Measurements from ENCODE around the gene PHLDA1. TPM values are rescaled to one million over a fixed set of nuclear protein-coding genes. Genes with fewer than 3 reads are reported as not detected.

PHLDA1 gene
- polyA plus RNA-seq, 1 donor (not counting 4 experiments of a cell fraction or from before 2014, with no cell fraction given): 144 TPM

DNA sequence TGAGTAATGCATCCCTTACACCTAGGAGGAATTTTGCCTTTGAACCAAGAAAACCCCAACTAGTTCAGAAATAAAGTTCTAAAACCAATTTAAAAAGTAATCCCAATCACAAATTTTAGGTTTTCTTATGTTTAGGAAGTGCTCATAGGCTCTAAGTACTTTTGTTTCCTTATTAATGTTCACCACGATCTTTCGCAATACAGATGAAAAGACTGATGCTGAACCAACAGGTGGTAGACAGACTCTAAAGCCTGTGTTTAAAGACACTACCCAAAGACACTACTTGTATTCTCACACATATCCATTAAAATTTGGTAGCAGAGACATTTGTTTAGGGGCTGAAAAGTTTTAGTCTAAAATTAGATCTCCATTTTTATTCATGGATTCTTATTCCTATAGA is 10.6 kb upstream of the PHLDA1 start:
- no peak for TF ChIP-seq EZH2 (IDR thresholded peaks at IDR 0.05; ENCODE audit: low read length)
- TF ChIP-seq, protein P1, sequence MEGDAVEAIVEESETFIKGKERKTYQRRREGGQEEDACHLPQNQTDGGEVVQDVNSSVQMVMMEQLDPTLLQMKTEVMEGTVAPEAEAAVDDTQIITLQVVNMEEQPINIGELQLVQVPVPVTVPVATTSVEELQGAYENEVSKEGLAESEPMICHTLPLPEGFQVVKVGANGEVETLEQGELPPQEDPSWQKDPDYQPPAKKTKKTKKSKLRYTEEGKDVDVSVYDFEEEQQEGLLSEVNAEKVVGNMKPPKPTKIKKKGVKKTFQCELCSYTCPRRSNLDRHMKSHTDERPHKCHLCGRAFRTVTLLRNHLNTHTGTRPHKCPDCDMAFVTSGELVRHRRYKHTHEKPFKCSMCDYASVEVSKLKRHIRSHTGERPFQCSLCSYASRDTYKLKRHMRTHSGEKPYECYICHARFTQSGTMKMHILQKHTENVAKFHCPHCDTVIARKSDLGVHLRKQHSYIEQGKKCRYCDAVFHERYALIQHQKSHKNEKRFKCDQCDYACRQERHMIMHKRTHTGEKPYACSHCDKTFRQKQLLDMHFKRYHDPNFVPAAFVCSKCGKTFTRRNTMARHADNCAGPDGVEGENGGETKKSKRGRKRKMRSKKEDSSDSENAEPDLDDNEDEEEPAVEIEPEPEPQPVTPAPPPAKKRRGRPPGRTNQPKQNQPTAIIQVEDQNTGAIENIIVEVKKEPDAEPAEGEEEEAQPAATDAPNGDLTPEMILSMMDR (optimal IDR thresholded peaks at IDR 0.05 in 1 of 3, IDR thresholded peaks at IDR 0.05 in 1 of 3, conservative IDR thresholded peaks at IDR 0.05 in 1 of 3; ENCODE audit: extremely low read depth in 1 of 3, insufficient read depth in 2 of 3, low read length in 3 of 3): no peak
- no peak for DNase-seq (ENCODE audit: low read depth, low spot score)
- no peak overlapping the region for H3K9ac ChIP-seq (ENCODE audit: control insufficient read depth, extremely low read depth, insufficient read depth, low read length)
- no peak for FAIRE-seq
- no peaks in the 10 kb centered on the region for H3K27me3 ChIP-seq (ENCODE audit: control insufficient read depth, extremely low read depth, insufficient read depth, low read length)
- no peaks in the 10 kb centered on the region for H4K20me1 ChIP-seq (ENCODE audit: control insufficient read depth, extremely low read depth, insufficient read depth, low read length)
- H3K9me1 ChIP-seq (ENCODE audit: control insufficient read depth, extremely low read depth, insufficient read depth, low read length): no peaks in the 10 kb centered on the region
- H3K4me2 ChIP-seq (ENCODE audit: control insufficient read depth, extremely low read depth, insufficient read depth, low read depth, low read length): no peak overlapping the region
- dilution Hi-C loops (cut with MboI; ENCODE audit: extremely low pct_ligation_motif_present, low sequenced_read_pairs): no loop called here
- H3K4me3 ChIP-seq (ENCODE audit: control insufficient read depth in 2 of 3, extremely low read depth in 1 of 3, insufficient read depth in 2 of 3, low read depth in 1 of 3, low read length in 3 of 3): no peak overlapping the region
- no peak overlapping the region for H3K27ac ChIP-seq (ENCODE audit: control insufficient read depth, insufficient read depth, low read length)
- peaks cover 0 to 3% of the 10 kb centered on the region in 2 experiments for H3K36me3 ChIP-seq (ENCODE audit: control insufficient read depth in 2 of 2, extremely low read depth in 1 of 2, insufficient read depth in 2 of 2, low read length in 2 of 2)
- no peak overlapping the region for H2AFZ ChIP-seq (ENCODE audit: control insufficient read depth, low read length)
- H3K9me3 ChIP-seq (ENCODE audit: control insufficient read depth, low read depth, low read length): no peaks in the 10 kb centered on the region
- H3K79me2 ChIP-seq (ENCODE audit: control insufficient read depth, insufficient read depth, low read length): no peaks in the 10 kb centered on the region
- peaks cover 9% of the 10 kb centered on the region for H3K4me1 ChIP-seq (ENCODE audit: control insufficient read depth, extremely low read depth, insufficient read depth, low read length)

- FAIRE-seq (no peak), DNase-seq (ENCODE audit: low read depth, low spot score) (no peak)
- Histone ChIP-seq H3K9me1 (ENCODE audit: control insufficient read depth, extremely low read depth, insufficient read depth, low read length) (no peaks in the 10 kb centered on the region), H3K4me1 (ENCODE audit: control insufficient read depth, extremely low read depth, insufficient read depth, low read length) (peaks cover 9% of the 10 kb centered on the region), H3K27me3 (ENCODE audit: control insufficient read depth, extremely low read depth, insufficient read depth, low read length) (no peaks in the 10 kb centered on the region), H3K4me3 (ENCODE audit: control insufficient read depth in 2 of 3, extremely low read depth in 1 of 3, insufficient read depth in 2 of 3, low read depth in 1 of 3, low read length in 3 of 3) (no peak overlapping the region), H3K9ac (ENCODE audit: control insufficient read depth, extremely low read depth, insufficient read depth, low read length) (no peak overlapping the region), H3K79me2 (ENCODE audit: control insufficient read depth, insufficient read depth, low read length) (no peaks in the 10 kb centered on the region), H3K9me3 (ENCODE audit: control insufficient read depth, low read depth, low read length) (no peaks in the 10 kb centered on the region), H3K4me2 (ENCODE audit: control insufficient read depth, extremely low read depth, insufficient read depth, low read depth, low read length) (no peak overlapping the region), H4K20me1 (ENCODE audit: control insufficient read depth, extremely low read depth, insufficient read depth, low read length) (no peaks in the 10 kb centered on the region), H2AFZ (ENCODE audit: control insufficient read depth, low read length) (no peak overlapping the region), H3K27ac (ENCODE audit: control insufficient read depth, insufficient read depth, low read length) (no peak overlapping the region), H3K36me3 (ENCODE audit: control insufficient read depth in 2 of 2, extremely low read depth in 1 of 2, insufficient read depth in 2 of 2, low read length in 2 of 2) (peaks cover 0 to 1% of the 10 kb centered on the region in 2 experiments)
- TF ChIP-seq, protein P1 (optimal IDR thresholded peaks at IDR 0.05 in 1 of 3, IDR thresholded peaks at IDR 0.05 in 1 of 3, conservative IDR thresholded peaks at IDR 0.05 in 1 of 3; ENCODE audit: extremely low read depth in 1 of 3, insufficient read depth in 2 of 3, low read length in 3 of 3): no peak
- no peak for TF ChIP-seq EZH2 (IDR thresholded peaks at IDR 0.05; ENCODE audit: low read length)
- dilution Hi-C loops (cut with MboI; ENCODE audit: extremely low pct_ligation_motif_present, low sequenced_read_pairs): no loop called here
Observed at GRCh38 chr12:76041406-76041805, 9.8 kb upstream of the PHLDA1 start.

All from keratinocyte (primary cell).